ENCODE data around the gene BANF2.
"Not testable (repeated sequence)": the region's sequence is repeated elsewhere in the genome, so short reads cannot be mapped to it uniquely, and the experiment has no call there.

The BANF2 gene

DNA sequence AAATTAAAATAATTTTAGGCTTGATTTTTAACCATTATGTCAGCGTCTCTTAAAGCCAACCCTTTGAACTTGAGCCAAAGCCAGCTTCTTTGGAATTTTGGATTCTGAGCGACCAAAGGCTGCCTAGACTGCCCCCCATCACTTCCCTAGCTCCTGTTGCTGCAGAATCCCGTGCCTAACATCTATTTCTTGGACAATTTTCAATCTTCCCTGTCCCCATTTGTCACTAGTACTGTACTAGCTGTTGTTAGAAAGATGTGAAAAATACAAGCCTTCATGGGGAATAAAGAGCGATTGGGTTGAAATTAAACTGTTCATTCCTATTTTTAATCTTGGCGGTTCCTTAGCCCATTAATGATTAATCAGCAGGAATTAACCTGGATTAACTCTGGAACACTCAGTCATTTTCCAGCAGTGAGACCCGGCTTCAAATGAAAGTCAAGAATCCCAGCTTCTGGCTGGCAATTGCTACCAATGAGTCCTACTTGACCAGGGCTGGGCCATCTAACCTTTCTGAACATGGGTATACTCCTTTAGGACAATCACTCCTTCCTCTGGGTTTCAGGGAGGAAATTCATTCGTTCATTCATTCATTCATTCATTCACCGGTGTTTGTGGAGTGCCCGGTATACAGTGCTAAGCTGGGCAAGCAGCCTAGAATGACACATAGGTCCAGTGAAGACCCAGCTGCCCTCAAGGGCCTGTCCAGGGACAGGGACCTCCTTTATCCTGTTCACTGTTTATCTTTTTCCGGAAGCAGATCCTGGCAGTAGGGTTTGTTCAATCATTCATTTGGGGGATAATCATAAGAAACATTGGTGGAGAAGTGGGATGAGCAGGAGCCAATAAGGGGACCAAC is 16.3 kb upstream of the BANF2 start:
- FAIRE-seq: no peak

GRCh38 chr20:17684077-17684888 is 15.5 kb upstream of the BANF2 start:
- no peak for FAIRE-seq

GRCh38 chr20:17685168-17685567 is 14.6 kb upstream of the BANF2 start:
- no peak for FAIRE-seq

DNA sequence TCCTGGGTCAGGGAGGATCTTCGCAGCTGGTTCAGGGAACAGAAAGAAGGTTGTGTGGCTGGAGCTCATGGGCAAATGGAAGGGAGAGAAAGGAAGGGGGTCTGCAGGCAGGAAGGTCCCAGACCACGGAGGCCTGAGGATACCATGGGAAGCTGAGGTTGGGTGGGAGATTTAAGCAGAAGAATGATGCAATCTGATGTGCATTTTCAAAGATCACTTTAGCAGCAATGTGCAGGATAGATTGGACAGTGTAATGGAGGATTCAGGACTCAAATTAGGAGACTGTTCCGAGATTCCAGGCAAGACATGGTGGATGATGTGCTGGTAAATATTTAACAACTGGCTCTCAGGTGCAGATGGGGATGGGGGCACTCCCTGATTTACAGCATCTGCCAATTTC is 12.0 kb upstream of the BANF2 start:
- FAIRE-seq: no peak

DNA sequence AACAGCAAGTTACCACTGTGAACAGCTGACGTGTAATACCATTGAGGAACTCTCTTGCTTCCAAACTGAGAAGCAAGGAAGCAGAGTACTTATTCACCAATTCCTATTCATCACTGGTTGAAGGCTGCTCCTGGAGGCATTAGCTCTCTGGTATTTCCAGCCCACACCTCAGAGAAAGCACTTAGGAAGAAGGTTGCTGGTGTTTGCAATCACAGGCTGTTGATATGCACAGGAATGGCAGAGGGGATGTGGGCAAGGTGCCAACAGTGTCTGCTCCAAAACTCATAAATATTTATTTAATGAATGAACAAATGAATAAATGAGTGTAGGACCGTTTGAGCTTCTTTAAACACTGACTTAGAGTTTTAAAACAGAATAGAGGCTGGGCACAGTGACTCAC is 10.8 kb upstream of the BANF2 start:
- FAIRE-seq: no peak

GRCh38 chr20:17690144-17690543 is 9.6 kb upstream of the BANF2 start:
- no peak for FAIRE-seq

GRCh38 chr20:17691758-17692157 is 8.0 kb upstream of the BANF2 start:
- FAIRE-seq: no peak

DNA sequence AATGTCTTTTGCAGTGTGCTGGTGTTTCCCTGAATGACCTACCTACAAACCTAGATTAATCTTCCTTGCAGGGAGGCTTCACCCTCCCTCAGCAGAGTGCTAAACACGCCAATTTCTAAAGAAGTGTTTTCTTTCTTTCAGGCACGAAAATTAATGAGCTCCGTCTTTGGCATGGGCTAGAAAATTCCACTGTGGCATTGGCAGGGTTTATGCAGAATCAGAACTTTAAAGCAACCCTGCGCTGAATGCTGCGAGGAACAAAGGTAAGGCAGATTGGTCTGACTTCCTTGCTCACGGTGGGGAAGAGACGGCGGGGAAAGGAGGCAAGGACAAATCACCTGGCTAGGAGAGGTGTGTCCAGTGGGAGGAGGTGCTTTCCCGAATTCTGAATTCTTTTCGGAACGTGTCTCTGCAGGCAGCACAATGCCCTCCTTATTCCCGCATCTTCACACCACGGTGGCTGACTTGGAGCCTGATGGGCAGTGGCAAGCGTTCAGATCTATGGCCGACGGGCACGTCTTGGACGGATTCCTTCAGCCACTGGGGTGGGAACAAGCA is 6.2 kb upstream of the BANF2 start:
- FAIRE-seq: no peak

DNA sequence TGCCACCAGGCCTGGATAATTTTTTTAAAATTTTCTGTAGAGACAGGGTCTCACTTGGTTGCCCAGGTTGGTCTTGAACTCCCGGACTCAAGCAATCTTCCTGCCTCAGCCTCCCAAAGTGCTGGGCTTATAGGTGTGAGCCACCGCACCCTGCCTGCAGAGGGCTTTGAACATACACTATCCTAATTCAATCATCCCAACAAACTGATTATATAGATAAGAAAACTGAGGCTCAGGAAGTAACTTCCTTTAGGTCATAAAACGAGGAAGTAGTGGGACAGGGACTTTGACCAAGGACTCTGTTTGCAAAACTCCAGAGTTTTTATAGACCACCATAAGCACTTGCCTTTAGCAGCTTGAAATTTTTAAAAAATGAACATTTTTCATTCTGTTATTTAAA is 5.0 kb upstream of the BANF2 start:
- no peak for FAIRE-seq

DNA sequence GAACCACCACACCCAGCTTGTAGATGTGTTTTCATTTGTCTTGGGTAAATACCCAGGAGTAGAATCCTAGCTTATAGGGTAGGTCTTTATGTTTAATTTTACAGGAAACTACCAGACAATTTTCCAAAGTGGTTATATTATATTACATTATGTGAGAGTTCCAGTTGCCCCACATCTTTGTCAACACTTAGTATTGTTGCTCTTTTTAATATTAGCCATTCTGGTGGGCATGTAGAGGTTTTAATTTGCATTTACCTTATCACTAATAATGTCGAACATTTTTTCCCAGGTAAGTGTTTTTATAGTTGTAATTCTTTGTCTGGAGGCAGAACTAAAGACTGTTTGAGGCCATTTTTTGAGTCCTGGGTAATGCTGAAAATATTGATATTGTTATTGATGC is 3.5 kb upstream of the BANF2 start:
- no peak for FAIRE-seq

DNA sequence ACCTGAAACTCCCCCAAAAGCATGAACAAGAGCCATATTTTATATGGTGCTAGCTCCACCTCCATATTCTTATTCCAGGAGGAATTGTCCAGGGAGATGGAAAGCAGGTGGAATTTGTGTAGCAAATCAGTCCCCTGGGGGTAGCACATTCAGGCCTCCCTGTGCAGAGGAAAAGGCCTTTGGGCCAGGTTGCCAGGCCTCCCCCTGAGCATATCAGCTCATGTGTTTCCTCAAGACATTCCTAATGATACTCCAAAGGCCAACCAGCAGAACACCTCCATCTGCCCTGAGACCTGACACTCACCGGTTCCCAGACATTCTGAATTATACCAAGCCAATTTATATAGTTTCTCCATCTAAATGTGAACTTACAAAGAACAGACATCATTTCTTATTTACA is 2.6 kb upstream of the BANF2 start:
- no peak for FAIRE-seq

DNA sequence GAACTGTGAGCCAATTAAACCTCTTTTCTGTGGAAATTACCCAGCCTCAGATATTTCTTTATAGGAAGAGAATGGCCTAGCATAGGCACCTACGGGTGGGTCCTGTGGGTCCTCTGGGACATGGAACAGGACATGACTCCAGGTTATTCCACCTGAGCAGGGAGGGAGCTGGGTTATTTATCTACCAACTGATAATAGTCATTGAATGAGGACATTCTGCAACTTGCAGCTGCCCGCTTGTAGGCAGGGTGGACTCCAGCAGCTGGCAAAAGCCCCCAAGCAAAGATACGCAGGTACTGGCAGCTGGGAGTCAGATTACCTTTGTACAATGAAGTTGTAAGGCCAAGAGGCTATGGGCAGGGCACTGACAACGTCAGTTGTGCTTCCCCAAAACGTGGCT is 1.4 kb upstream of the BANF2 start:
- no peak for FAIRE-seq

DNA sequence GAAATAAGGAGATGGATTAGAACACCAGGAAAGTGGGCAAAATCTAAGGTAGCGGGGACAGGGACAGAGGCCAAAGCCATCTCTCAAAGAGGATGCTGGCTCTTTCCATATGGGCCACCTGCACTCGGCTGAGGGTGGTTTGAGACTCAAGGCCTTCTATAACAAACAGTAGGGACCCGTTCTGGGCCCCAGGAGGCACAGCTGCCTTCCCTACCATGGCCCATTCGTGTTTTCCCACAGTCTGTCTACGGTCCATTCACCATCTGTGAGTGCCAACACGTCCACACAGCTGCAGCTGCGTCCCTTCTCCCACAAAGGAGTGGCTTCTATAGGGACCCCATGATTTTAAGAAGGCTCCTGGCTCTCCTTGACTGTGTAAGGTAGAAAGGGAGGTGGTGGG is 871 bp downstream of the BANF2 start:
- no peak for FAIRE-seq

- no peak for FAIRE-seq
These were observed 2.1 kb downstream of the BANF2 start for GRCh38 chr20:17701826-17702225.

GRCh38 chr20:17704589-17705317 is 5.0 kb downstream of the BANF2 start:
- FAIRE-seq: no peak

DNA sequence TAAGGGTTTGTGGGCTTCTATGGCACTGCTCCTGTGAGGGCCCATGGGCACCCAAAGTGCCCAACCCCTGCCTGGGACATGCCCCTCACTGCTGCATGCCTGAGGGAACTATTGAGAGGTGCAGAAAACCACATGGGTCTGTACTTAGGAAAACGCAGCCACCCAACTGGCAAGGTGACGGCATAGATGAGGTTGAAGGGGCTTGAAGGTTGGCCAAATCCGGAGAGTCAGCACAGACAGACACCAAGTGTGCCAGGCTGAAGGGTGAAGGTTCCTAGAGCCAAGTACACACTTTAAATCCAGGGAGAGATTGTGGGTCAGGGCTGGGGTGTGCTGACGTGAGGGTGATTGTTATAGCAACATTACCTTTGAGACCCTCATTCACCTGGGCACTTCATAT is 6.2 kb downstream of the BANF2 start:
- no peak for FAIRE-seq

GRCh38 chr20:17706632-17707031 is 6.9 kb downstream of the BANF2 start:
- no peak for FAIRE-seq

DNA sequence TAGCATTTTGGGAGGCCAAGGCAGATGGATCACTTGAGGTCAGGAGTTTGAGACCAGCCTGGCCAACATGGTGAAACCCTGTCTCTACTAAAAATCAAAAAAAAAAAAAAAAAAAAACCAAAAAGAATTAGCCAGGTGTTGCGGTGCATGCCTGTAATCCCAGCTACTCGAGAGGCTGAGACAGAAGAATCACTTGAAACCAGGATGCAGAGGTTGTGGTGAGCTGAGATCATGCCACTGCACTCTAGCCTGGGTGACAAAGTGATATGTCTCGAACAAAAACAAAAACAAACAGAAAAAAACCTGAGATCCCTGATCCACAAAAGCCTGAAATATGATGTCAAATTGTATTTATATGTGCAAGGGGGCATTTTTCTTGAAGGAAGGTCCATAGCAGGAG is 8.2 kb downstream of the BANF2 start:
- not testable (repeated sequence) for FAIRE-seq

- FAIRE-seq: no peak
These were observed 9.1 kb downstream of the BANF2 start for GRCh38 chr20:17708675-17709360.

- no peak for FAIRE-seq
These were observed 9.9 kb downstream of the BANF2 start for GRCh38 chr20:17709361-17710293.

Data from islet of Langerhans (tissue), 1 donor.